BJ (cell line): ENCODE measurements around the gene HS2ST1. TPM values are rescaled to one million over a fixed set of nuclear protein-coding genes. Genes with fewer than 3 reads are reported as not detected.

Source experiments
- CTCF ChIA-PET: fragments of 350-600 bp; formaldehyde crosslinking; extraction: SDS; loops from one replicate; lab custom pipeline; 2021; ENCODE audit warnings: antibody characterized with exemption, inconsistent platforms; lab: Yijun Ruan, JAX
- POLR2A ChIA-PET: fragments of 300-600 bp; sonication (Branson Sonifier 250); formaldehyde crosslinking; extraction: SDS; loops from one replicate; lab custom pipeline; 2021; ENCODE audit warnings: antibody characterized with exemption; lab: Charles Lee
- DNase-seq: peaks from one replicate; pipeline ENCODE4 v3.0.0-alpha.2; 2011; ENCODE audit warnings: low read depth
- H3K27me3 ChIP-seq: 2 replicates; pipeline ENCODE4 v1.6.0; 2011; ENCODE audit warnings: low read length; ENCODE audit not compliant: control insufficient read depth, insufficient read depth
- H3K36me3 ChIP-seq: 2 replicates; pipeline ENCODE4 v1.5.1; 2011; ENCODE audit warnings: low read length; ENCODE audit not compliant: control insufficient read depth, insufficient read depth
- H3K4me3 ChIP-seq: 2 replicates; pipeline ENCODE4 v1.5.1; 2011; ENCODE audit warnings: low read depth, mild to moderate bottlenecking, control low read depth, low read length
- CTCF ChIP-seq: IDR thresholded peaks from 2 replicates; pipeline ENCODE4 v1.5.1; 2011; ENCODE audit warnings: low read depth, mild to moderate bottlenecking, control low read depth, inconsistent platforms, low read length, moderate library complexity; ENCODE audit not compliant: insufficient read depth
- polyA plus RNA-seq: library from polyadenylated mRNA; depleted of rRNA; stranded (reverse); fragments of >200 nt; gene quantifications from 2 replicates; pipeline ENCODE4 v1.2.3, GENCODE V29; 2011; rRNA removed

HS2ST1 gene
- polyA plus RNA-seq, 1 experiment: 5.3 TPM

GRCh38 chr1:87155170-87155569 lies 240.7 kb downstream of the HS2ST1 start:
- DNase-seq: no peak
- ChIA-PET POLR2A (no interaction called here), CTCF (interaction anchor here (0.6 kb wide), 1 partner anchor 18 kb away, joined by 3 read pairs; no protein-coding TSS in a partner anchor)
- Histone ChIP-seq H3K4me3 (no peak overlapping the region), H3K36me3 (no peaks in the 10 kb centered on the region), H3K27me3 (peaks cover 6% of the 10 kb centered on the region)
- no peak for TF ChIP-seq CTCF

GRCh38 chr1:87155648-87156047 lies 241.2 kb downstream of the HS2ST1 start:
- Histone ChIP-seq H3K4me3 (no peak overlapping the region), H3K36me3 (no peaks in the 10 kb centered on the region), H3K27me3 (peaks cover 6% of the 10 kb centered on the region)
- ChIA-PET CTCF (no interaction called here), POLR2A (no interaction called here)
- no peak for DNase-seq
- TF ChIP-seq CTCF: no peak

GRCh38 chr1:87156124-87156523 lies 241.7 kb downstream of the HS2ST1 start:
- no peak overlapping the region for H3K4me3 ChIP-seq
- no peak for TF ChIP-seq CTCF
- ChIA-PET CTCF (no interaction called here), POLR2A (no interaction called here)
- DNase-seq: no peak
- H3K36me3 ChIP-seq: no peaks in the 10 kb centered on the region
- H3K27me3 ChIP-seq: peaks cover 6% of the 10 kb centered on the region

- Histone ChIP-seq H3K27me3 (peaks cover 4% of the 10 kb centered on the region; the same call in 1 of the 2 replicates), H3K4me3 (no peak overlapping the region), H3K36me3 (no peaks in the 10 kb centered on the region)
- CTCF ChIA-PET: interaction anchor here (1.5 kb wide), 1 partner anchor 14 kb away, joined by 3 read pairs; no protein-coding TSS in a partner anchor
- TF ChIP-seq CTCF: no peak
- POLR2A ChIA-PET: no interaction called here
- no peak for DNase-seq
These were observed 245.0 kb downstream of the HS2ST1 start for GRCh38 chr1:87159378-87159915.

Other genes with a start within 250 kb of the HS2ST1 start
- gene SH3GLB1, start 210.1 kb upstream of the HS2ST1 start, polyA plus RNA-seq: 33.9 and 61.9 TPM in 2 replicates
- 115 and 283 TPM in 2 replicates for gene SELENOF, start 509 bp upstream of the HS2ST1 start, polyA plus RNA-seq